AG09319 (cell line): Measurements from ENCODE around the gene KRTAP4-11.
"Not testable (repeated sequence)": the region's sequence is repeated elsewhere in the genome, so short reads cannot be mapped to it uniquely, and the experiment has no call there.

Source experiments
- DNase-seq: peaks from one replicate; pipeline ENCODE4 v3.0.0-alpha.2; 2010; ENCODE audit warnings: low read depth; ENCODE audit errors: extremely low read depth
- CTCF ChIP-seq: IDR thresholded peaks from 2 replicates; pipeline ENCODE4 v1.5.1; 2011; ENCODE audit warnings: low read depth, mild to moderate bottlenecking, inconsistent platforms, low read length, moderate library complexity

Gene KRTAP4-11

GRCh38 chr17:41149652-41149985 lies 31.4 kb upstream of the KRTAP4-11 start, which contains the start of gene KRTAP4-5:
Gene KRTAP4-5 (minus strand): TSS chr17:41149825. CDS start chr17:41149767, 58 bp downstream.
- no peak for DNase-seq
- no peak for TF ChIP-seq CTCF

GRCh38 chr17:41148971-41149651 lies 30.9 kb upstream of the KRTAP4-11 start:
- DNase-seq = not testable (repeated sequence)

GRCh38 chr17:41147531-41148204 lies 29.5 kb upstream of the KRTAP4-11 start:
- no peak for DNase-seq
- TF ChIP-seq CTCF = no peak

- no peak for TF ChIP-seq CTCF
- DNase-seq = no peak
Measured at GRCh38 chr17:41145261-41145660, 27.1 kb upstream of the KRTAP4-11 start.

- DNase-seq = no peak
- no peak for TF ChIP-seq CTCF
Measured at GRCh38 chr17:41144846-41145245, 26.7 kb upstream of the KRTAP4-11 start.

GRCh38 chr17:41141361-41141760 lies 23.2 kb upstream of the KRTAP4-11 start:
- no peak for TF ChIP-seq CTCF
- no peak for DNase-seq

GRCh38 chr17:41140360-41141131 lies 22.4 kb upstream of the KRTAP4-11 start, which contains the start of gene KRTAP4-6:
Gene KRTAP4-6 (minus strand): TSS chr17:41140544. CDS start chr17:41140487, 57 bp downstream.
- TF ChIP-seq CTCF = no peak

GRCh38 chr17:41139865-41140264 lies 21.7 kb upstream of the KRTAP4-11 start:
- not testable (repeated sequence) for DNase-seq

More at GRCh38 chr17:41140360-41141131, 22.4 kb upstream of the KRTAP4-11 start, which contains the start of gene KRTAP4-6:
- peak; percentile 16 for DNase-seq
